H1 (cell line): Measurements from ENCODE around the gene STK36. TPM values are rescaled to one million over a fixed set of nuclear protein-coding genes. Genes with fewer than 3 reads are reported as not detected.

Experiments
- CTCF ChIA-PET: fragments of 300-600 bp; sonication (Branson Sonifier 250); formaldehyde crosslinking; loops from one replicate; lab custom pipeline; 2021; ENCODE audit not compliant: partially characterized antibody; lab: Charles Lee
- POLR2A ChIA-PET: fragments of 300-600 bp; sonication (Branson Sonifier 250); formaldehyde crosslinking; loops from one replicate; lab custom pipeline; 2021; ENCODE audit warnings: inconsistent platforms; ENCODE audit not compliant: partially characterized antibody; lab: Charles Lee
- DNase-seq, 2 experiments: peaks; one replicate each; pipeline versions ENCODE4 v3.0.0 to v3.0.0-alpha.2; 2010 to 2022; ENCODE audit warnings: low spot score in 2 of 2, low read depth in 1 of 2, mixed read lengths in 1 of 2
- FAIRE-seq: peaks from 2 replicates; lab custom pipeline; 2011; peaks lifted over from hg19 to GRCh38; lab: Jason Lieb, UNC
- H2AFZ ChIP-seq: 2 replicates; pipeline ENCODE4 v1.8.1; 2012; ENCODE audit warnings: low read length, inconsistent platforms
- H2AK5ac ChIP-seq: 2 replicates; pipeline ENCODE4 v1.6.1; 2013; ENCODE audit warnings: low read depth, low read length
- H2BK120ac ChIP-seq: replicated peaks from 2 replicates; pipeline ENCODE3; 2013; ENCODE audit warnings: low read depth, low read length, inconsistent platforms
- H2BK12ac ChIP-seq: 2 replicates; pipeline ENCODE4 v1.6.1; 2013; ENCODE audit warnings: low read depth, low read length
- H2BK15ac ChIP-seq: 2 replicates; pipeline ENCODE4 v1.6.1; 2013; ENCODE audit warnings: low read length
- H2BK20ac ChIP-seq: 2 replicates; pipeline ENCODE4 v1.6.1; 2013; ENCODE audit warnings: low read length
- H2BK5ac ChIP-seq: 2 replicates; pipeline ENCODE4 v1.6.1; 2013; ENCODE audit warnings: low read depth, low read length
- H3K14ac ChIP-seq: 2 replicates; pipeline ENCODE4 v1.6.1; 2013; ENCODE audit warnings: inconsistent platforms; ENCODE audit not compliant: insufficient read length
- H3K18ac ChIP-seq: 2 replicates; pipeline ENCODE4 v1.6.1; 2013; ENCODE audit warnings: low read length; ENCODE audit errors: extremely low read depth
- H3K23ac ChIP-seq: 2 replicates; pipeline ENCODE4 v1.6.1; 2013; ENCODE audit warnings: inconsistent platforms; ENCODE audit not compliant: insufficient read length
- H3K23me2 ChIP-seq: 2 replicates; pipeline ENCODE4 v1.6.1; 2013; ENCODE audit warnings: low read depth, low read length
- H3K27ac ChIP-seq: 2 replicates; pipeline ENCODE4 v1.6.1; 2011; ENCODE audit warnings: low read depth, low read length, inconsistent platforms
- H3K27me3 ChIP-seq, 4 experiments: replicated peaks in 1 of 4; 1 replicate in 1 of 4; 2 replicates in 3 of 4; pipeline versions ENCODE4 v1.6.1 to v1.8.1; 2011 to 2013; ENCODE audit warnings: low read length in 3 of 4, mild to moderate bottlenecking in 3 of 4, inconsistent platforms in 2 of 4, mixed read lengths in 2 of 4, moderate library complexity in 1 of 4; ENCODE audit not compliant: control insufficient read depth in 3 of 4, insufficient read depth in 3 of 4; ENCODE audit errors: extremely low read depth in 1 of 4
- H3K36me3 ChIP-seq, 4 experiments: 2 replicates each; pipeline versions ENCODE4 v1.6.1 to v1.8.1; 2011 to 2013; ENCODE audit warnings: mild to moderate bottlenecking in 4 of 4, low read length in 3 of 4, moderate library complexity in 2 of 4, control low read depth in 1 of 4, inconsistent platforms in 1 of 4; ENCODE audit not compliant: insufficient read depth in 4 of 4, control insufficient read depth in 2 of 4
- H3K4ac ChIP-seq: replicated peaks from 2 replicates; pipeline ENCODE3; 2013; ENCODE audit warnings: low read length, low read depth, mixed read lengths, inconsistent platforms; ENCODE audit not compliant: insufficient read length
- H3K4me1 ChIP-seq, 4 experiments: replicated peaks in 1 of 4; 1 replicate in 1 of 4; 2 replicates in 3 of 4; pipeline versions ENCODE4 v1.6.1 to v1.8.1; 2011 to 2013; ENCODE audit warnings: low read length in 3 of 4, inconsistent platforms in 2 of 4, mixed read lengths in 1 of 4; ENCODE audit not compliant: insufficient read depth in 4 of 4, control insufficient read depth in 3 of 4
- H3K4me2 ChIP-seq, 2 experiments: 2 replicates each; pipeline versions ENCODE4 v1.6.1 to v1.8.1; 2011 to 2013; ENCODE audit warnings: low read depth in 2 of 2, low read length in 2 of 2, control low read depth in 1 of 2, inconsistent platforms in 1 of 2, mild to moderate bottlenecking in 1 of 2; ENCODE audit not compliant: insufficient read depth in 1 of 2
- H3K4me3 ChIP-seq, 4 experiments: fragments of 200-600, 300-600 bp in 1 of 4; sonication (generic), shearing (Covaris generic), sonication (Bioruptor Twin) in 1 of 4; 2 replicates each; pipeline versions ENCODE4 v1.5.1 to v1.8.1; 2011 to 2016; ENCODE audit warnings: low read length in 4 of 4, low read depth in 3 of 4, control low read depth in 2 of 4, inconsistent platforms in 2 of 4, mild to moderate bottlenecking in 2 of 4, mixed read lengths in 1 of 4, moderate library complexity in 1 of 4; ENCODE audit not compliant: insufficient read depth in 2 of 4; ENCODE audit errors: extremely low read depth in 1 of 4
- H3K56ac ChIP-seq: replicated peaks from 2 replicates; pipeline ENCODE3; 2013; ENCODE audit warnings: low read depth, mild to moderate bottlenecking, mixed read lengths, low read length, inconsistent platforms; ENCODE audit not compliant: insufficient read length
- H3K79me1 ChIP-seq: 2 replicates; pipeline ENCODE4 v1.6.1; 2013; ENCODE audit warnings: low read depth, low read length, control low read depth
- H3K79me2 ChIP-seq, 2 experiments: 2 replicates each; pipeline versions ENCODE4 v1.6.1 to v1.8.1; 2012 to 2013; ENCODE audit warnings: low read length in 2 of 2, mild to moderate bottlenecking in 2 of 2, inconsistent platforms in 1 of 2; ENCODE audit not compliant: insufficient read depth in 2 of 2, control insufficient read depth in 1 of 2
- H3K9ac ChIP-seq, 4 experiments: replicated peaks in 1 of 4; 1 replicate in 1 of 4; 2 replicates in 3 of 4; pipeline versions ENCODE4 v1.6.1 to v1.8.1; 2011 to 2013; ENCODE audit warnings: low read depth in 3 of 4, low read length in 3 of 4, control low read depth in 2 of 4, mild to moderate bottlenecking in 2 of 4, moderate library complexity in 2 of 4, inconsistent platforms in 1 of 4; ENCODE audit errors: extremely low read depth in 1 of 4
- H3K9me3 ChIP-seq, 2 experiments: 2 replicates each; pipeline versions ENCODE4 v1.6.1 to v1.8.1; 2012 to 2013; ENCODE audit warnings: mild to moderate bottlenecking in 2 of 2, moderate library complexity in 2 of 2, control low read depth in 1 of 2, inconsistent platforms in 1 of 2, low read depth in 1 of 2, low read length in 1 of 2, mixed read lengths in 1 of 2; ENCODE audit not compliant: insufficient read depth in 2 of 2
- H4K20me1 ChIP-seq, 2 experiments: replicated peaks in 1 of 2; 2 replicates each; pipeline versions ENCODE3 to v1.8.1; 2011 to 2013; ENCODE audit warnings: inconsistent platforms in 2 of 2, low read length in 2 of 2, mild to moderate bottlenecking in 1 of 2; ENCODE audit not compliant: insufficient read depth in 2 of 2, control insufficient read depth in 1 of 2
- H4K5ac ChIP-seq: 2 replicates; pipeline ENCODE4 v1.6.1; 2013; ENCODE audit warnings: low read length, low read depth, mixed read lengths, inconsistent platforms; ENCODE audit not compliant: insufficient read length
- H4K8ac ChIP-seq: 2 replicates; pipeline ENCODE4 v1.8.0; 2013; ENCODE audit warnings: mild to moderate bottlenecking, moderate library complexity, low read length, inconsistent platforms; ENCODE audit not compliant: insufficient read depth; ENCODE audit errors: extremely low read depth
- H4K91ac ChIP-seq: replicated peaks from 2 replicates; pipeline ENCODE3; 2013; ENCODE audit warnings: low read length, mixed read lengths, inconsistent platforms; ENCODE audit not compliant: insufficient read length
- MAFK ChIP-seq: IDR thresholded peaks from 2 replicates; pipeline ENCODE4 v1.6.1; 2012; ENCODE audit warnings: low read depth, mild to moderate bottlenecking, improper control_type of control experiment, low read length
- RNF2 ChIP-seq: fragments of 200-900, 300-1000 bp; sonication (generic); IDR thresholded peaks from 2 replicates; pipeline ENCODE4 v1.7.1; 2016; ENCODE audit warnings: borderline replicate concordance, low read depth, mild to moderate bottlenecking, antibody characterized with exemption, low read length; ENCODE audit not compliant: poor library complexity, severe bottlenecking; ENCODE audit errors: missing control alignments
- TCF12 ChIP-seq: IDR thresholded peaks from 2 replicates; pipeline ENCODE4 v1.6.1; 2011; ENCODE audit warnings: low read depth, mild to moderate bottlenecking, low read length
- YY1 ChIP-seq: IDR thresholded peaks from 2 replicates; pipeline ENCODE4 v1.6.1; 2011; ENCODE audit warnings: low read depth, mild to moderate bottlenecking, low read length
- WGBS, 2 experiments: shearing (Covaris generic) in 1 of 2; methylation state at CpG; one replicate each; pipeline versions ENCODE4 v1.1.6 to v1.1.7; 2013 to 2015; ENCODE audit warnings: low lambda C conversion rate in 2 of 2, mixed read lengths in 2 of 2, inconsistent platforms in 1 of 2, low coverage in 1 of 2, missing lambda C conversion rate in 1 of 2; ENCODE audit not compliant: insufficient replicate concordance in 2 of 2, insufficient coverage in 1 of 2, insufficient read length in 1 of 2; ENCODE audit errors: extremely low coverage in 1 of 2, missing lambda C conversion rate in 1 of 2; 5-methylcytosine and 5-hydroxymethylcytosine counted together
- polyA plus RNA-seq, 7 experiments: library from polyadenylated mRNA; depleted of rRNA in 3 of 7; stranded (reverse) in 5 of 7; unstranded in 2 of 7; fragments of >200 nt in 5 of 7; fragments of 200-250 nt in 2 of 7; gene quantifications; 1 replicate in 5 of 7; 2 replicates in 1 of 7; 4 replicates in 1 of 7; pipeline versions ENCODE4 v1.2.1 to v1.2.3, GENCODE V29; 2011 to 2013; ENCODE audit warnings: missing spikeins in 2 of 7, mixed read lengths in 2 of 7
- total RNA-seq: library from RNA; stranded (reverse); fragmentation: NEBNext Ultra II Directional; extraction: Animal tissue kit (Norgen Biotek cat#: 25700); gene quantifications from 2 replicates; pipeline ENCODE4 v1.2.1, GENCODE V29; 2021

STK36 gene
- total and polyA plus RNA-seq, 2 of the 8 experiments (the other 6 are each of a cell fraction or from before 2014, with no cell fraction given), result 41.4 to 57.6 TPM

- peaks cover 0 to 16% of the 10 kb centered on the region in 2 experiments for H4K20me1 ChIP-seq
- POLR2A ChIA-PET, result interaction anchor here (1.1 to 3.4 kb wide), 3 partner anchors 9 to 39 kb away, joined by 3 to 16 read pairs (median 3); partner anchors contain the start of genes BCS1L and ZNF142
- H4K91ac ChIP-seq, result no peak overlapping the region
- no peaks in the 10 kb centered on the region for H3K27me3 ChIP-seq
- no peak overlapping the region for H3K56ac ChIP-seq
- H3K4ac ChIP-seq, result no peak overlapping the region
- H2BK20ac ChIP-seq, result no peak overlapping the region
- no peak overlapping the region for H3K27ac ChIP-seq
- no peak overlapping the region for H2BK5ac ChIP-seq
- no peak overlapping the region for H2BK12ac ChIP-seq
- TF ChIP-seq MAFK (no peak), RNF2 (no peak), YY1 (no peak), TCF12 (no peak)
- TF ChIP-seq, all 59 proteins: peak for 0
- Histone ChIP-seq H3K4me2 (no peak overlapping the region), H2AFZ (no peak overlapping the region), H3K4me3 (no peak overlapping the region), H3K4me1 (no peaks in the 10 kb centered on the region), H2AK5ac (no peak overlapping the region), H3K18ac (no peak overlapping the region), H3K23ac (no peak overlapping the region), H3K79me1 (no peaks in the 10 kb centered on the region), H4K5ac (no peak overlapping the region), H4K8ac (no peak overlapping the region), H2BK120ac (no peak overlapping the region), H3K9ac (no peak overlapping the region), H3K79me2 (no peaks in the 10 kb centered on the region; a peak in 1 of 4 replicates), H3K14ac (no peak overlapping the region), H3K36me3 (peaks cover 37 to 81% (median 67%) of the 10 kb centered on the region in 4 experiments), H3K9me3 (no peaks in the 10 kb centered on the region), H2BK15ac (no peak overlapping the region), H3K23me2 (no peaks in the 10 kb centered on the region)
- CTCF ChIA-PET, result interaction anchor here (0.8 to 6.0 kb wide), 26 partner anchors 10 to 373 kb away, joined by 3 to 48 read pairs (median 4); partner anchors contain the start of genes BCS1L, PLCD4, RNF25 and STK36
- DNase-seq (no peak), FAIRE-seq (no peak)
- 90% methylated on average over 11 of the region's 11 CpGs; no CpG with 5 or more reads in 1 of the 2 experiments for WGBS, 2 experiments
These were observed 23.1 kb upstream of the STK36 start for GRCh38 chr2:218648787-218649100.
